ENCODE data around the gene RCBTB2. TPM values are rescaled to one million over a fixed set of nuclear protein-coding genes. Genes with fewer than 3 reads are reported as not detected.
"Not testable (repeated sequence)": the region's sequence is repeated elsewhere in the genome, so short reads cannot be mapped to it uniquely, and the experiment has no call there.

Gene RCBTB2
- total and polyA plus RNA-seq, 12 donors: 9.8 to 36.4 (median 16.9) TPM

- peak overlapping the region in 2 of 5 donors; percentile 6 to 24 for H3K27ac ChIP-seq
- H3K4me3 ChIP-seq: no peak overlapping the region
- intact Hi-C loops (cut with DNase I): no loop called here
- no peaks in the 10 kb centered on the region for H3K9me3 ChIP-seq (replicated peaks in 1 of 3)
- H3K4me1 ChIP-seq (replicated peaks in 1 of 2): no peaks in the 10 kb centered on the region
- TF ChIP-seq CTCF (IDR thresholded peaks at IDR 0.05) (no peak), POLR2A (IDR thresholded peaks at IDR 0.05) (no peak)
- no peaks in the 10 kb centered on the region for H3K27me3 ChIP-seq
- no peak for DNase-seq
- WGBS, 4 donors: 98 to 100% (median 99%) methylated on average over 2 of the region's 2 CpGs
- no peaks in the 10 kb centered on the region for H3K36me3 ChIP-seq (replicated peaks in 1 of 2)
Observed at GRCh38 chr13:48475230-48475629, 57.6 kb downstream of the RCBTB2 start.

GRCh38 chr13:48457578-48458242, 75.2 kb downstream of the RCBTB2 start:
- no peaks in the 10 kb centered on the region for H3K4me1 ChIP-seq (replicated peaks in 1 of 2)
- H3K4me3 ChIP-seq: no peak overlapping the region
- TF ChIP-seq POLR2A (IDR thresholded peaks at IDR 0.05) (no peak), CTCF (IDR thresholded peaks at IDR 0.05) (no peak)
- H3K27ac ChIP-seq: no peak overlapping the region
- intact Hi-C loops (cut with DNase I): no loop called here
- H3K36me3 ChIP-seq (replicated peaks in 1 of 2): peaks cover 0 to 19% of the 10 kb centered on the region in 2 donors
- no peak for DNase-seq
- WGBS, 4 donors: 94 to 98% (median 96%) methylated on average over 8 to 28 of the region's 28 CpGs
- H3K9me3 ChIP-seq (replicated peaks in 1 of 3): no peaks in the 10 kb centered on the region
- H3K27me3 ChIP-seq: no peaks in the 10 kb centered on the region

- TF ChIP-seq CTCF (IDR thresholded peaks at IDR 0.05) (no peak), POLR2A (IDR thresholded peaks at IDR 0.05) (no peak)
- Histone ChIP-seq H3K27ac (no peak overlapping the region), H3K4me3 (no peak overlapping the region), H3K9me3 (replicated peaks in 1 of 3) (no peaks in the 10 kb centered on the region), H3K4me1 (replicated peaks in 1 of 2) (no peaks in the 10 kb centered on the region), H3K27me3 (no peaks in the 10 kb centered on the region), H3K36me3 (replicated peaks in 1 of 2) (peaks cover 0 to 19% of the 10 kb centered on the region in 2 donors)
- intact Hi-C loops (cut with DNase I): no loop called here
- DNase-seq: no peak
- 91 to 98% (median 96%) methylated on average over 6 to 10 of the region's 10 CpGs for WGBS, 4 donors
Observed at GRCh38 chr13:48456546-48456945, 76.3 kb downstream of the RCBTB2 start.

- DNase-seq; H3K4me3 ChIP-seq; H3K27ac ChIP-seq; H3K27me3 ChIP-seq; H3K9me3 ChIP-seq (replicated peaks in 1 of 3); H3K36me3 ChIP-seq (replicated peaks in 1 of 2); intact Hi-C loops (cut with DNase I): not testable (repeated sequence)
- peaks cover 0 to 18% of the 10 kb centered on the region in 2 donors for H3K4me1 ChIP-seq (replicated peaks in 1 of 2)
Observed at GRCh38 chr13:48451196-48451595, 81.7 kb downstream of the RCBTB2 start.

GRCh38 chr13:48449656-48450055, 83.2 kb downstream of the RCBTB2 start:
- Histone ChIP-seq H3K27ac (no peak overlapping the region), H3K36me3 (replicated peaks in 1 of 2) (no peaks in the 10 kb centered on the region), H3K27me3 (no peaks in the 10 kb centered on the region), H3K9me3 (replicated peaks in 1 of 3) (peaks cover 0 to 4% (median 0%) of the 10 kb centered on the region in 3 donors), H3K4me1 (replicated peaks in 1 of 2) (peaks cover 0 to 20% of the 10 kb centered on the region in 2 donors), H3K4me3 (no peak overlapping the region)
- intact Hi-C loops (cut with DNase I): no loop called here
- WGBS, 4 donors: 88 to 98% (median 96%) methylated on average over 2 of the region's 2 CpGs
- no peak for DNase-seq
- no peak for TF ChIP-seq POLR2A (IDR thresholded peaks at IDR 0.05)
- no peak for TF ChIP-seq CTCF (IDR thresholded peaks at IDR 0.05)
